Measurements from ENCODE around the gene DCST1. TPM values are rescaled to one million over a fixed set of nuclear protein-coding genes. Genes with fewer than 3 reads are reported as not detected.

The DCST1 gene
- total RNA-seq, 2 experiments from 2014 or later = not detected

GRCh38 chr1:155026154-155026553 lies 7.5 kb upstream of the DCST1 start:
- DNase-seq = no peak
- Mint-ChIP-seq H3K27me3 (ENCODE audit: low read depth) (peaks cover 3% of the 10 kb centered on the region), H3K27ac (no peak overlapping the region), H3K36me3 (ENCODE audit: low read depth) (no peaks in the 10 kb centered on the region), H3K4me3 (no peak overlapping the region), H3K9me3 (ENCODE audit: insufficient read depth) (no peaks in the 10 kb centered on the region), H3K4me1 (ENCODE audit: low read depth) (no peaks in the 10 kb centered on the region)
- no peak for ATAC-seq
- POLR2A ChIA-PET = interaction anchor here (0.5 kb wide), 1 partner anchor 536 kb away, joined by 3 read pairs; no protein-coding TSS in a partner anchor
- CTCF ChIA-PET = interaction anchor here (1.0 to 1.4 kb wide), 2 partner anchors 9 to 35 kb away, joined by 3 read pairs; no protein-coding TSS in a partner anchor

GRCh38 chr1:155026588-155026987 lies 7.0 kb upstream of the DCST1 start:
- POLR2A ChIA-PET = no interaction called here

GRCh38 chr1:155029513-155030242 lies 3.9 kb upstream of the DCST1 start:
- POLR2A ChIA-PET = interaction anchor here (0.6 kb wide), 1 partner anchor 14 kb away, joined by 3 read pairs; no protein-coding TSS in a partner anchor
- ATAC-seq (no peak), DNase-seq (no peak)
- Mint-ChIP-seq H3K36me3 (ENCODE audit: low read depth) (no peaks in the 10 kb centered on the region), H3K9me3 (ENCODE audit: insufficient read depth) (no peaks in the 10 kb centered on the region), H3K4me1 (ENCODE audit: low read depth) (no peaks in the 10 kb centered on the region), H3K27ac (no peak overlapping the region), H3K4me3 (no peak overlapping the region), H3K27me3 (ENCODE audit: low read depth) (peaks cover 6% of the 10 kb centered on the region)
- CTCF ChIA-PET = interaction anchor here (1.1 to 1.4 kb wide), 3 partner anchors 12 to 14 kb away, joined by 3 to 6 read pairs (median 3); no protein-coding TSS in a partner anchor

More at GRCh38 chr1:155026588-155026987, 7.0 kb upstream of the DCST1 start:
- no peak overlapping the region for H3K27ac Mint-ChIP-seq
- H3K27me3 Mint-ChIP-seq (ENCODE audit: low read depth) = peaks cover 3% of the 10 kb centered on the region
- no peaks in the 10 kb centered on the region for H3K9me3 Mint-ChIP-seq (ENCODE audit: insufficient read depth)
- CTCF ChIA-PET = interaction anchor here (1.0 kb wide), 1 partner anchor 9 kb away, joined by 3 read pairs; no protein-coding TSS in a partner anchor
- no peak overlapping the region for H3K4me3 Mint-ChIP-seq
- DNase-seq = no peak
- H3K36me3 Mint-ChIP-seq (ENCODE audit: low read depth) = no peaks in the 10 kb centered on the region
- no peak for ATAC-seq
- H3K4me1 Mint-ChIP-seq (ENCODE audit: low read depth) = no peaks in the 10 kb centered on the region

- Mint-ChIP-seq H3K4me3 (no peak overlapping the region), H3K9me3 (ENCODE audit: insufficient read depth) (no peaks in the 10 kb centered on the region), H3K27me3 (ENCODE audit: low read depth) (peaks cover 7% of the 10 kb centered on the region), H3K4me1 (ENCODE audit: low read depth) (no peaks in the 10 kb centered on the region), H3K36me3 (ENCODE audit: low read depth) (no peaks in the 10 kb centered on the region), H3K27ac (no peak overlapping the region)
- ChIA-PET POLR2A (no interaction called here), CTCF (interaction anchor here (1.1 to 1.4 kb wide), 2 partner anchors 12 to 14 kb away, joined by 3 read pairs; no protein-coding TSS in a partner anchor)
- ATAC-seq (no peak), DNase-seq (no peak)
These were observed 3.3 kb upstream of the DCST1 start for GRCh38 chr1:155030243-155030795.

- ATAC-seq = no peak
- ChIA-PET CTCF (interaction anchor here (1.1 kb wide), 1 partner anchor 13 kb away, joined by 3 read pairs; no protein-coding TSS in a partner anchor), POLR2A (no interaction called here)
- H3K27me3 Mint-ChIP-seq (ENCODE audit: low read depth) = peaks cover 7% of the 10 kb centered on the region
- H3K36me3 Mint-ChIP-seq (ENCODE audit: low read depth) = no peaks in the 10 kb centered on the region
- H3K4me3 Mint-ChIP-seq = no peak overlapping the region
- no peaks in the 10 kb centered on the region for H3K9me3 Mint-ChIP-seq (ENCODE audit: insufficient read depth)
- no peaks in the 10 kb centered on the region for H3K4me1 Mint-ChIP-seq (ENCODE audit: low read depth)
- H3K27ac Mint-ChIP-seq = no peak overlapping the region
- no peak for DNase-seq
These were observed 2.7 kb upstream of the DCST1 start for GRCh38 chr1:155030899-155031298.

- Mint-ChIP-seq H3K36me3 (ENCODE audit: low read depth) (no peaks in the 10 kb centered on the region), H3K27ac (no peak overlapping the region)
- POLR2A ChIA-PET = no interaction called here
These were observed 738 bp upstream of the DCST1 start for GRCh38 chr1:155032886-155033285.

GRCh38 chr1:155034318-155035208 lies 939 bp downstream of the DCST1 start:
- DNase-seq (no peak), ATAC-seq (no peak)
- POLR2A ChIA-PET = no interaction called here
- Mint-ChIP-seq H3K4me1 (ENCODE audit: low read depth) (peaks cover 10% of the 10 kb centered on the region), H3K27me3 (ENCODE audit: low read depth) (peaks cover 24% of the 10 kb centered on the region), H3K4me3 (no peak overlapping the region), H3K36me3 (ENCODE audit: low read depth) (no peaks in the 10 kb centered on the region), H3K27ac (no peak overlapping the region), H3K9me3 (ENCODE audit: insufficient read depth) (no peaks in the 10 kb centered on the region)
- CTCF ChIA-PET = interaction anchor here (0.9 to 3.7 kb wide), 5 partner anchors 10 to 52 kb away, joined by 3 to 13 read pairs (median 6); partner anchors contain the start of gene ADAM15

More at GRCh38 chr1:155032886-155033285, 738 bp upstream of the DCST1 start:
- H3K4me1 Mint-ChIP-seq (ENCODE audit: low read depth) = no peaks in the 10 kb centered on the region
- CTCF ChIA-PET = interaction anchor here (1.1 to 3.7 kb wide), 2 partner anchors 11 to 18 kb away, joined by 3 to 13 read pairs; partner anchors contain the start of gene ADAM15
- DNase-seq = no peak
- H3K27me3 Mint-ChIP-seq (ENCODE audit: low read depth) = peaks cover 16% of the 10 kb centered on the region
- no peak for ATAC-seq
- H3K9me3 Mint-ChIP-seq (ENCODE audit: insufficient read depth) = no peaks in the 10 kb centered on the region
- no peak overlapping the region for H3K4me3 Mint-ChIP-seq

GRCh38 chr1:155035936-155036335 lies 2.3 kb downstream of the DCST1 start:
- DNase-seq (no peak), ATAC-seq (no peak)
- ChIA-PET CTCF (interaction anchor here (0.9 to 3.7 kb wide), 4 partner anchors 8 to 50 kb away, joined by 3 to 13 read pairs (median 6); partner anchors contain the start of gene ADAM15), POLR2A (no interaction called here)
- Mint-ChIP-seq H3K36me3 (ENCODE audit: low read depth) (no peaks in the 10 kb centered on the region), H3K4me3 (no peak overlapping the region), H3K27me3 (ENCODE audit: low read depth) (peaks cover 27% of the 10 kb centered on the region), H3K4me1 (ENCODE audit: low read depth) (peaks cover 10% of the 10 kb centered on the region), H3K9me3 (ENCODE audit: insufficient read depth) (no peaks in the 10 kb centered on the region), H3K27ac (no peak overlapping the region)

- no peak for DNase-seq
- CTCF ChIA-PET = interaction anchor here (1.3 to 12.9 kb wide), 4 partner anchors 18 to 48 kb away, joined by 3 to 205 read pairs (median 4); partner anchors contain the start of genes ADAM15 and EFNA4
- no peak overlapping the region for H3K27ac Mint-ChIP-seq
- POLR2A ChIA-PET = no interaction called here
- peaks cover 10% of the 10 kb centered on the region for H3K4me1 Mint-ChIP-seq (ENCODE audit: low read depth)
- no peaks in the 10 kb centered on the region for H3K9me3 Mint-ChIP-seq (ENCODE audit: insufficient read depth)
- ATAC-seq = no peak
- peaks cover 27% of the 10 kb centered on the region for H3K27me3 Mint-ChIP-seq (ENCODE audit: low read depth)
- H3K4me3 Mint-ChIP-seq = no peak overlapping the region
- no peaks in the 10 kb centered on the region for H3K36me3 Mint-ChIP-seq (ENCODE audit: low read depth)
These were observed 3.4 kb downstream of the DCST1 start for GRCh38 chr1:155037043-155037442.

GRCh38 chr1:155037851-155038441 lies 4.3 kb downstream of the DCST1 start:
- peaks cover 27% of the 10 kb centered on the region for H3K27me3 Mint-ChIP-seq (ENCODE audit: low read depth)
- no peaks in the 10 kb centered on the region for H3K9me3 Mint-ChIP-seq (ENCODE audit: insufficient read depth)
- CTCF ChIA-PET = interaction anchor here (1.0 to 12.9 kb wide), 5 partner anchors 19 to 47 kb away, joined by 3 to 205 read pairs (median 3); partner anchors contain the start of genes ADAM15 and EFNA4
- no peaks in the 10 kb centered on the region for H3K36me3 Mint-ChIP-seq (ENCODE audit: low read depth)
- no peak for ATAC-seq
- H3K4me3 Mint-ChIP-seq = no peak overlapping the region
- DNase-seq = no peak
- POLR2A ChIA-PET = no interaction called here
- no peak overlapping the region for H3K27ac Mint-ChIP-seq
- H3K4me1 Mint-ChIP-seq (ENCODE audit: low read depth) = peaks cover 10% of the 10 kb centered on the region
